CMK (cell line): ENCODE data around the gene RNF220.

ENCODE experiments used
- DNase-seq: peaks from one replicate; pipeline ENCODE4 v3.0.0-alpha.2; 2010; ENCODE audit warnings: low read depth

RNF220 gene

GRCh38 chr1:44523593-44524591 is 118.8 kb downstream of the RNF220 start:
- DNase-seq, result no peak

GRCh38 chr1:44524655-44525500 is 119.8 kb downstream of the RNF220 start:
- DNase-seq, result no peak

- DNase-seq, result no peak
Measured at GRCh38 chr1:44526295-44527073, 121.4 kb downstream of the RNF220 start.

- DNase-seq, result peak; percentile 61
Measured at GRCh38 chr1:44531785-44532566, 126.9 kb downstream of the RNF220 start.

GRCh38 chr1:44532567-44532944 is 127.5 kb downstream of the RNF220 start:
- no peak for DNase-seq

- no peak for DNase-seq
Measured at GRCh38 chr1:44534771-44535170, 129.7 kb downstream of the RNF220 start.

- no peak for DNase-seq
Measured at GRCh38 chr1:44536357-44537209, 131.5 kb downstream of the RNF220 start.

GRCh38 chr1:44537538-44537937 is 132.5 kb downstream of the RNF220 start:
- DNase-seq, result no peak

- no peak for DNase-seq
Measured at GRCh38 chr1:44537956-44538355, 132.9 kb downstream of the RNF220 start.

- DNase-seq, result no peak
Measured at GRCh38 chr1:44539991-44540730, 135.1 kb downstream of the RNF220 start.

- no peak for DNase-seq
Measured at GRCh38 chr1:44542420-44543063, 137.5 kb downstream of the RNF220 start.

- DNase-seq, result no peak
Measured at GRCh38 chr1:44543064-44543744, 138.1 kb downstream of the RNF220 start.

- no peak for DNase-seq
Measured at GRCh38 chr1:44543786-44544185, 138.7 kb downstream of the RNF220 start.

GRCh38 chr1:44544960-44545359 is 139.9 kb downstream of the RNF220 start:
- DNase-seq, result no peak

- no peak for DNase-seq
Measured at GRCh38 chr1:44545961-44546360, 140.9 kb downstream of the RNF220 start.

- DNase-seq, result no peak
Measured at GRCh38 chr1:44546403-44547053, 141.5 kb downstream of the RNF220 start.

- DNase-seq, result no peak
Measured at GRCh38 chr1:44547361-44547760, 142.3 kb downstream of the RNF220 start.

- no peak for DNase-seq
Measured at GRCh38 chr1:44547837-44548236, 142.8 kb downstream of the RNF220 start.
